ENCODE data around the gene AGRN.

- no peak for TF ChIP-seq CTCF (IDR thresholded peaks at IDR 0.05)
- TF ChIP-seq POLR2A (IDR thresholded peaks at IDR 0.05) = no peak
Observed at GRCh38 chr1:974293-974640, 45.7 kb upstream of the AGRN start.

All from thyroid gland (tissue), 4 donors.